Activated CD8-positive, alpha-beta T cell treated with anti-CD3 and anti-CD28 coated beads for 36 hours (primary cell): ENCODE measurements around the gene CEBPZOS. TPM values are rescaled to one million over a fixed set of nuclear protein-coding genes. Genes with fewer than 3 reads are reported as not detected.

Experiments
- ATAC-seq: fragments of 200-7000 bp; cut with Tn5 transposase; one replicate; pipeline ENCODE4 v1.10.0; 2021; ENCODE audit warnings: mild to moderate bottlenecking, moderate library complexity
- CTCF ChIA-PET: fragments of 350-600 bp; sonication (Branson Sonifier 250); formaldehyde crosslinking; loops from one replicate; lab custom pipeline; 2021; ENCODE audit warnings: antibody characterized with exemption; lab: Charles Lee
- POLR2A ChIA-PET: fragments of 350-600 bp; sonication (Branson Sonifier 250); formaldehyde crosslinking; loops from one replicate; lab custom pipeline; 2021; ENCODE audit warnings: antibody characterized with exemption; lab: Charles Lee
- DNase-seq: peaks from one replicate; pipeline ENCODE4 v3.0.0-alpha.2; 2020
- H3K27ac Mint-ChIP-seq: one replicate; pipeline ENCODE4 v1.8.0; 2021; ENCODE audit warnings: mild to moderate bottlenecking, mixed read lengths
- H3K27me3 Mint-ChIP-seq: one replicate; pipeline ENCODE4 v1.8.0; 2021; ENCODE audit warnings: mixed read lengths
- H3K36me3 Mint-ChIP-seq: one replicate; pipeline ENCODE4 v1.8.0; 2021; ENCODE audit warnings: low read depth, mixed read lengths
- H3K4me1 Mint-ChIP-seq: one replicate; pipeline ENCODE4 v1.8.0; 2021; ENCODE audit warnings: low read depth, mixed read lengths
- H3K4me3 Mint-ChIP-seq: one replicate; pipeline ENCODE4 v1.8.0; 2021; ENCODE audit warnings: mild to moderate bottlenecking, moderate library complexity, mixed read lengths
- H3K9me3 Mint-ChIP-seq: one replicate; pipeline ENCODE4 v1.8.0; 2021; ENCODE audit warnings: mixed read lengths
- intact Hi-C: fragments of 100-400 bp; cut with micrococcal nuclease; formaldehyde crosslinking; loops from one replicate; pipeline ENCODE4 v1.10.0; 2022
- total RNA-seq, 2 experiments: library from RNA; stranded (reverse); gene quantifications; one replicate each; pipeline ENCODE4 v1.2.3, GENCODE V29; 2021
- TF ChIP-seq, protein P1 (sequence below): fragments of 200-600 bp; IDR thresholded peaks from one replicate; pipeline ENCODE4 v1.8.0; 2022; ENCODE audit warnings: antibody characterized with exemption, mild to moderate bottlenecking

Gene CEBPZOS
- total RNA-seq, 2 experiments from 2014 or later = 43.7 to 48.4 TPM

DNA sequence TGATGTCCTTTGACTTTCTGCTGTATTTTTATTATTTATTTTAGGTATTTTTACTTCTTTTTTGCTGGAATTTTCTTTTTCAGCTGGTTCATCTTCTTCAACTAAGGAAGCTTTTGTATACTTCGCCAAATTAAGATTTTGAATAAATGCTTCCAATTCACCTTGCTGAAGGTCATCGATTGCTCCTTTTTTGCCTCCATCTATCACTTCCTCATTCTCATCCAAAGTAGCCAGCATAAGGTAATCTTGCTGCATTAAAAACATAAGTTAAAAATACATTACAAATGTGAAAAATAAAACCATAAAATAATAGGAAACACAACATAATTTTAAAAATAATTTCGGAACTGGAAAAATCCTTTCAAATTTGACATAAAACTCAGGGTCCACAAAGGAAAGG lies 32.5 kb downstream of the CEBPZOS start:
- intact Hi-C loops = no loop called here
- ATAC-seq = no peak
- POLR2A ChIA-PET = no interaction called here

DNA sequence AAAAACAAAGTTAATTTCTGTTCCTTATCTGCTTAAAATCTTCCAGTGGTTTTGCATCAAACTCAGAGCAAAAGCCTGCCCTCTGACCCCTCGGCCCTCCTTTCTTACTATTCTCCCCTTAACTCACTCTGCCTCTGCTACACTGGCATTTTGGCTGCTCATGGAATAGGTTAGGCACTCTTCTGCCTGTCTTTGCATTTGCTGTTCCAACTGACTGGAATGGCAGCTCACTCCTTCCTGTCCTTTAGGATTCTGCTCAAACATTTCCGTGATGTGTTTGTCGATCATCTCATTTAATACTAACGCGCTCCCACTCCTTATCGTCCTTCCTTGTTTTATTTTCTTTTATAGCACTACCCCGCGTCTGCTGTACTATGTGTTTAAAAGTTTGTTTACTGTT lies 34.3 kb downstream of the CEBPZOS start:
- H3K9me3 Mint-ChIP-seq = no peaks in the 10 kb centered on the region
- no peaks in the 10 kb centered on the region for H3K27me3 Mint-ChIP-seq
- H3K36me3 Mint-ChIP-seq = peaks cover 30% of the 10 kb centered on the region
- peaks cover 37% of the 10 kb centered on the region for H3K4me1 Mint-ChIP-seq
- H3K4me3 Mint-ChIP-seq = no peak overlapping the region
- H3K27ac Mint-ChIP-seq = no peak overlapping the region
- intact Hi-C loops = loop anchor here (5.0 kb wide), 1 partner anchor 33 kb away; the partner anchor contains the start of gene CEBPZOS
- ATAC-seq (no peak), DNase-seq (no peak)
- TF ChIP-seq, protein P1, sequence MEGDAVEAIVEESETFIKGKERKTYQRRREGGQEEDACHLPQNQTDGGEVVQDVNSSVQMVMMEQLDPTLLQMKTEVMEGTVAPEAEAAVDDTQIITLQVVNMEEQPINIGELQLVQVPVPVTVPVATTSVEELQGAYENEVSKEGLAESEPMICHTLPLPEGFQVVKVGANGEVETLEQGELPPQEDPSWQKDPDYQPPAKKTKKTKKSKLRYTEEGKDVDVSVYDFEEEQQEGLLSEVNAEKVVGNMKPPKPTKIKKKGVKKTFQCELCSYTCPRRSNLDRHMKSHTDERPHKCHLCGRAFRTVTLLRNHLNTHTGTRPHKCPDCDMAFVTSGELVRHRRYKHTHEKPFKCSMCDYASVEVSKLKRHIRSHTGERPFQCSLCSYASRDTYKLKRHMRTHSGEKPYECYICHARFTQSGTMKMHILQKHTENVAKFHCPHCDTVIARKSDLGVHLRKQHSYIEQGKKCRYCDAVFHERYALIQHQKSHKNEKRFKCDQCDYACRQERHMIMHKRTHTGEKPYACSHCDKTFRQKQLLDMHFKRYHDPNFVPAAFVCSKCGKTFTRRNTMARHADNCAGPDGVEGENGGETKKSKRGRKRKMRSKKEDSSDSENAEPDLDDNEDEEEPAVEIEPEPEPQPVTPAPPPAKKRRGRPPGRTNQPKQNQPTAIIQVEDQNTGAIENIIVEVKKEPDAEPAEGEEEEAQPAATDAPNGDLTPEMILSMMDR = no peak
- ChIA-PET CTCF (no interaction called here), POLR2A (interaction anchor here (2.2 kb wide), 1 partner anchor 19 kb away, joined by 9 read pairs; no protein-coding TSS in a partner anchor)

More for the DNA sequence above, 32.5 kb downstream of the CEBPZOS start:
- H3K27ac Mint-ChIP-seq = no peak overlapping the region
- peaks cover 44% of the 10 kb centered on the region for H3K4me1 Mint-ChIP-seq
- no peaks in the 10 kb centered on the region for H3K9me3 Mint-ChIP-seq
- TF ChIP-seq, protein P1 = no peak
- H3K27me3 Mint-ChIP-seq = no peaks in the 10 kb centered on the region
- no peak overlapping the region for H3K4me3 Mint-ChIP-seq
- peaks cover 34% of the 10 kb centered on the region for H3K36me3 Mint-ChIP-seq
- CTCF ChIA-PET = interaction anchor here (0.6 kb wide), 1 partner anchor 39 kb away, joined by 3 read pairs; no protein-coding TSS in a partner anchor
- DNase-seq = no peak

GRCh38 chr2:37231241-37232130 lies 35.2 kb downstream of the CEBPZOS start, which contains the start of the genes CEBPZ and NDUFAF7:
TSS of gene CEBPZ (minus strand) at chr2:37231596. CDS start at chr2:37231567, 29 bp downstream.
TSS of gene NDUFAF7 (plus strand) at chr2:37231658. CDS start at chr2:37231706, 48 bp downstream.
- intact Hi-C loops = loop anchor here (5.0 kb wide), 1 partner anchor 34 kb away; the partner anchor contains the start of gene CEBPZOS
- Mint-ChIP-seq H3K4me3 (no peak within 1 kb of the TSS), H3K9me3 (no peaks in the 10 kb centered on the region), H3K27me3 (no peaks in the 10 kb centered on the region), H3K4me1 (peaks cover 31% of the 10 kb centered on the region), H3K27ac (no peak within 1 kb of the TSS), H3K36me3 (peaks cover 35% of the 10 kb centered on the region)
- CTCF ChIA-PET = interaction anchor here (1.0 to 1.6 kb wide), 3 partner anchors 35 to 75 kb away, joined by 3 to 8 read pairs (median 3); partner anchors contain the start of gene EIF2AK2
- peak; percentile 95 for ATAC-seq
- TF ChIP-seq, protein P1 = no peak
- peak; percentile 95 for DNase-seq
- POLR2A ChIA-PET = interaction anchor here (0.6 to 2.2 kb wide), 13 partner anchors 9 to 145 kb away, joined by 3 to 9 read pairs (median 4); partner anchors contain the start of gene EIF2AK2

DNA sequence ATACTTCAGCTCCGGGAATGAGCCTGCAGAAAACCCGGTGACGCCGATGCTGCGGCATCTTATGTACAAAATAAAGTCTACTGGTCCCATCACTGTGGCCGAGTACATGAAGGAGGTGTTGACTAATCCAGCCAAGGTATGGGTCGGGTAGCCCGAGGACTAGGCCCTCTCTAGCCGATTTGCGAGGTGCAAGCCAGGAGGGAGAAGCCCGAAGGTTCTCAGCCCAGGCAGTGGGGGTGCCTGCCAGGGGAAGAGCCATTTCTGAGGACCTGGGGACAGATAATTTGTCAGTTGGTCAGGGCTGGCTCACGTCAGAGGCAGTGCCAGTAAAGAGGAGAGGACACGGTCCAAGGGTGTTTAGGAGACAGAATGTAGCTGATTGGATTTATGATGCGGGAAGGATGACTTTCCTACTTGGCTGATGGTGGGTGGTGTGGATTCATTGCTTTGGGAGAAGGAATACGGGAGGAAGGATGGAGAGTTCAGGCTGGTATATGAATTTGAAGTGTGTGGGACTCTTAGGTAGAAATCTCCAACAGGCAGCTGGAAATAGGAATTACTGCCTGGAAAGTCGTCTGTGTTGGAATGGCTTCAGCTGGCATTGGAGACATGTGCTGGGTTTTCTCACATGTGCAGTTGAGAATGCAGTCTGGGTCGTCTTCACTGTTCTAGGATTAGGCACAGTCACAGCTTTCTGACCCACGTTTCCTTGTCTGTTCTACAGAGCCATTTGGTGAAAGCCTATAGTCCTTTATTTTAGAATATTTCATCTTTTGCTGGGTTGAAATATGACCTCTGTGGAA lies 36.0 kb downstream of the CEBPZOS start:
- TF ChIP-seq, protein P1 = no peak
- Mint-ChIP-seq H3K4me1 (peaks cover 25% of the 10 kb centered on the region), H3K27me3 (no peaks in the 10 kb centered on the region), H3K36me3 (peaks cover 31% of the 10 kb centered on the region), H3K4me3 (no peak overlapping the region), H3K27ac (no peak overlapping the region), H3K9me3 (no peaks in the 10 kb centered on the region)
- ChIA-PET CTCF (interaction anchor here (1.0 to 1.6 kb wide), 3 partner anchors 36 to 76 kb away, joined by 3 to 8 read pairs (median 3); partner anchors contain the start of gene EIF2AK2), POLR2A (interaction anchor here (0.6 to 2.2 kb wide), 14 partner anchors 9 to 145 kb away, joined by 3 to 9 read pairs (median 4); partner anchors contain the start of gene EIF2AK2)
- ATAC-seq = peak; percentile 6
- no peak for DNase-seq
- intact Hi-C loops = loop anchor here (5.0 kb wide), 1 partner anchor 35 kb away; the partner anchor contains the start of gene CEBPZOS
